ENCODE results near the gene CD58.

Gene CD58

GRCh38 chr1:116493036-116493435 is 77.8 kb downstream of the CD58 start:
- DNase-seq (ENCODE audit: low read depth) = no peak

DNA sequence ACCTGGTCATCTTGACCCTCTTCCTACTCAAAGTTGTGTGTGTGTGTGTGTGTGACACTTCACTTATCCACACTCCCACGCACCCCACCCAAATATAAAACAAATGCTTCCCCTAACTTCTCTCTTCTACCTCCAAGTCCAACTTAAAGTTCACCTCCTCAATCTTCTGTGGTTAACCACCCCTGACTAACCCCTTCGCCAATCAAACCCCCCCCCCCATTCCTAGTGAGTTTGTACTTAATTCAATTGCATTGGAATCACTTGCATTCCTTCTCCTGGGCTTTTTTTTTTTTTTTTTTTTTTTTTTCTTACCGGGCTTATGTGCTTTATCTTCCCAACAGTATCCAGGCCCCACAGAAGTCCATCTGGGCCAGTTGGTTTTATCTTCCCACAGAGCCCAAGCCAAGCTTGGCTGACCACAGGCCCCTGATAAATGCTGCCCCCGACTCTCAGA is 78.4 kb downstream of the CD58 start:
- no peak for DNase-seq (ENCODE audit: low read depth)

DNA sequence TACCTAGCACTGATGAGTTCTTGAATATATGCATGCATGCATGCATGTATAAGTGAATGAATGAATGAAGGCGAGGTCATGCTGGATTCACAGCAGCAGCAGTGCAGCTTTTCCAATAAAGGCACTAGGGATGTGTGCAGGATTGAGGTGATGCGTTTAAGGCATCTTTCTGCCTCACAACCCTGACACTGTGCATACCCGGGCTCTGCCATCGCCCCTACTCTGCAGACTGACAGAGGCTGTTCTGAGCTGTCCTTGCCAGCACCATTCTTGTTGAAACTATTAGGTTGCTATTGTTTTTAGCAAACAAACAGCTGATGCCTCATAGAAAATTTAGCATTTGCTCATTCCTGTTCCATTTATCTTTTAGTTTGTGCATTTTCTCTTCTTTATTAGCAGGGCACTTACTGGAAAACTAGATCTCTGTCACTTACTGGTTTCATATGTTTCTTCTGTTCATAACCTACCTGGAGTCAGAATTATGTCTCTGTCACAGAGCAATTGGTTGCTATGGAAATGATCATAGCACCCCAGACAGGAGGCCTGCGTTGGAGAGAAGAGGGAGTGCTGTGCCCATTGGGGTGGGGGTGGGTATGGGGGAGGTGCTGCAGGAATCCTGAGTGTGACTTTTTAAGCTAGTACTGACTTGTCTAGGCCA is 79.0 kb downstream of the CD58 start:
- no peak for DNase-seq (ENCODE audit: low read depth)

GRCh38 chr1:116490588-116490987 is 80.2 kb downstream of the CD58 start:
- no peak for DNase-seq (ENCODE audit: low read depth)

DNA sequence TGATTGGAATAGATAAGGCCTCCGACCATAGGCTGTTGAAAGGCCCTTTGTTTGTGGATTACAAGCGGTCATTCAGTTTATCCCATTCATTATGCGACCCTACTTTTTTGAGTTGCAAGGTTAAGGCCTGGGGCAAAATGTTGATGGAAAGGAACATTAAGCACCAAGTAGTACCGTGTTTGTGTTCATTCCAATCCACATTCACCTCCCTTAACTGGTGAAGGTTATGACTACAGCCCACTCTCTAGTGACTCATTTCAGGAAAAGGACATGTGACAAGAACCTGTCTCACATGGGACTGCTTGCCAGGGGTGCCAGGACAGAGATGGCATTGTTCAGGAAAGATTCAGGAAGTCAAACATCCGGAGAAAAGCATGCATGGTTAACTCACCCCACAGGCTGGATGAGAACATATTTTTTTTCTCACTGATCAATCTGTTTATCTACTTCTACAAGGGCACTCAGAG is 81.6 kb downstream of the CD58 start:
- DNase-seq (ENCODE audit: low read depth) = no peak

GRCh38 chr1:116488071-116488470 is 82.8 kb downstream of the CD58 start:
- no peak for DNase-seq (ENCODE audit: low read depth)

DNA sequence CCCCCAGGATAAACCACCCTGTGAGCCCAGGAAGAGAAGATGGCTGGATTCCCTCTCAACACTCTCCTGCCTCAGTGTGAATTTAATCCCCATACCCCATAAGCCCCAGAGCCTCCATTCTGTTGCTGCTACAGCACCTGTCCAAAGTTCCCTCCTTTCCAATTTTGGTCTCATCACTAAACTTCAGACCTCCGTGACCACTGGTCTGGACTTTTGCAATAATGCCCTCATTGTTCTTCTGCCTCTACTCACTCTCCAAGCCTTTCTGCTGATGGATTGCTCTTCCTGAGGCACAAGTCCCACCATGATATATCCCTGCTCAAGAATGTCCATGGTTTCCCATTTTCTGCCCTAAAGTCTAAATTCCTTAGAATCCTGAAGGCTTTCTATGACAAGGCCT is 83.2 kb downstream of the CD58 start:
- no peak for DNase-seq (ENCODE audit: low read depth)

GRCh38 chr1:116487031-116487430 is 83.8 kb downstream of the CD58 start:
- no peak for DNase-seq (ENCODE audit: low read depth)

DNA sequence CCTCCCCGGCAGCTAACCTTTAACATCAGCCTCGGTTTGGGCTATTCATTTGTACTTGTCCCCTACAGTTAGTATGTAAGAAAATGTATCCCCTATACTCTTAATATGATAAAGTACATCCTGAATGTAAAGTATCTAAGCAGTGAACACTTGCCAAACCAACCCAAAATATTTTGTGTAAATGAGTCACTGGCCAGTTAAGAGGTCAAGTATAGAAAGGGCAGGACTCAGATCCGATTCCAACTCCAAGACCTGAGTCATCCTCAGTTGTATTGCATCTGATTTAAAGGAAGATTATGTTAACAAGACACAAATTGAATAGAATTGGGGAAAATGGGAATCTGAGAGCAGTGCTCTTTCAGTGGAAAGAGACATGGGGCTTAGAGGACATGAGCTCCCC is 84.4 kb downstream of the CD58 start:
- DNase-seq (ENCODE audit: low read depth) = no peak

- no peak for DNase-seq (ENCODE audit: low read depth)
Measured at GRCh38 chr1:116485976-116486375, 84.8 kb downstream of the CD58 start.

- peak; percentile 92 for DNase-seq (ENCODE audit: low read depth)
Measured at GRCh38 chr1:116485071-116485735, 85.6 kb downstream of the CD58 start.

GRCh38 chr1:116483481-116484309 is 87.1 kb downstream of the CD58 start:
- no peak for DNase-seq (ENCODE audit: low read depth)

DNA sequence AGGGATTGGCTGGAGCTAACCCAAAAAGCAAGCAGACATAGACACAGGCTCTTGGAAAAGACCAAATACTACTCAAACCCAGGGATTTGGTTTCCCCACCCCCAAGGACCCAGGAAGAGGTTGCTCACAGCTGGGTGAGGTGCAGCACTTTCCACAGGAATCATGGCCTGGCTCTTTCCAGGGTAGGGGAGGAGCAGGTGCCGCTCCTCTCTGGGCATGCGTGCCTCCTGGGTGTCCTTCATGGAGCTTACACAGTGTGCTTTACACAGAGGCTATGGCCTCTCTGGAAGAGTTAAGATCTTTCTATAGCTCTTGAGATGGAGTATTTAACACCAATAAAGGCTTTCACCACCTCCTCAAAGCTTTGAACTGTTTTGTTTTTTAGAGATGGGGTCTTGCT is 88.3 kb downstream of the CD58 start:
- no peak for DNase-seq (ENCODE audit: low read depth)

GRCh38 chr1:116481934-116482333 is 88.9 kb downstream of the CD58 start:
- DNase-seq (ENCODE audit: low read depth) = no peak

- no peak for DNase-seq (ENCODE audit: low read depth)
Measured at GRCh38 chr1:116478621-116479020, 92.2 kb downstream of the CD58 start.

- no peak for DNase-seq (ENCODE audit: low read depth)
Measured at GRCh38 chr1:116477429-116477828, 93.4 kb downstream of the CD58 start.

DNA sequence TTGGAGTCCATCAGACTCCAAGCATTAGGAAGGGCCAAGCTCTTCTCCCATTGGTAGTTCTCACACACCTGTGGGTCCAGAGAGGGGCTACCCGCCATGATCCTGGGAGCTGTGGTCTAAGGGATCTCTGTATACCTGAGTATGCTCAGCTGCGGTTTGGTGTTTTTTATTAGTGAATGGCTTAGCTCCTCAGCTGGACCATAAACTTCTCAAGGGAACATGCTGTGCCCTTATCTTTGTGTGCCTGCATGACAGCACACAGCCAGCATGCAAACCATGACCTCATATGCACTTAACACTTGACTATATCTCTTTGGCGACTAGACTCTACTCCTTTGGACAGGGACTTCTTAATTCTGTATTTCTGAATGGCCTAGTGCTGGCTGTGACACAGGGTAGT is 94.5 kb downstream of the CD58 start:
- no peak for DNase-seq (ENCODE audit: low read depth)

GRCh38 chr1:116475850-116476218 is 95.0 kb downstream of the CD58 start:
- no peak for DNase-seq (ENCODE audit: low read depth)

DNA sequence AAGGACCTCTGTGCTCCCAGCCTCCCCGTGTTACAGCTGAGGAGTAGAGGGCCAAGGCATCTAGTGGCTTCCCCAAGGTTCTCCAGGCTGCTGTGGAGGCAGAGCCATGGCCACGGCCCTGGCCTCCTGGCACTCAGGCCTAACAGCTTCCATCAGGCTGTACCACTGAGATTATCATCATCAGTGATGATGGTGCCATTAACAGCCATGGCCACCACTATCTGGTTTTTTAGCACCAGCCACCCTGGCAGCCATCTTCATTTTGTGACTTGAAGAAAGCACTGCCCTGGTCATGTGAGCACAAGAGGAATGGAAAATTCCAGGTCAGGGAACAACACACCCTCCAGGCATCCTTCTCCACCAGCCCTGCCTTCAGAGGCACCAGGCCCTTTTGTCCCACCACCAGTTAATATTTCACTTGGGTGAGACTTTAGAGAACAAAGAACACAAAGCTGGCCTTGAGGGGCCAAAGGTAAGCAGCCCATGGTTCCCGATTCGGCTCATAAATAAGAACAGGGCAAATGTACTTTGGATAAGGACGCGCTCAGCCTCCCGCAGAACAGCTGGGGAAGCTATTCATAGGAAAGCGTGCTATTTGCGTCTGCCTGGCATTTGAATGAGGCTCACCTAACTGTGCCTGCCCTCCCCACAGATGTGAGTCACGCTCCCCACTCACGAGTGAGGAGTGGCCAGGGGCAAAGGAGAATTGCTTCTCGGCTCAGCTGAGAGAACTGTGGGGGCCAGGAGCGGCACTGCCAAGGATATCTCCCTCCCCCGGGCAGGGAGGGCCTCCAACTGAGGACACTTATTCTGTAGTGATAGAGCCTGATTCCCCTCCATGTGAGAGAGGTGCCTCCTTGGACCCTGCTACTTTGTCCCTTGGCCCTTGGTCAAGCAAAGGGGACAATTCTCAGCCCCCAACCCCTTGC is 95.6 kb downstream of the CD58 start:
- DNase-seq (ENCODE audit: low read depth) = no peak

DNA sequence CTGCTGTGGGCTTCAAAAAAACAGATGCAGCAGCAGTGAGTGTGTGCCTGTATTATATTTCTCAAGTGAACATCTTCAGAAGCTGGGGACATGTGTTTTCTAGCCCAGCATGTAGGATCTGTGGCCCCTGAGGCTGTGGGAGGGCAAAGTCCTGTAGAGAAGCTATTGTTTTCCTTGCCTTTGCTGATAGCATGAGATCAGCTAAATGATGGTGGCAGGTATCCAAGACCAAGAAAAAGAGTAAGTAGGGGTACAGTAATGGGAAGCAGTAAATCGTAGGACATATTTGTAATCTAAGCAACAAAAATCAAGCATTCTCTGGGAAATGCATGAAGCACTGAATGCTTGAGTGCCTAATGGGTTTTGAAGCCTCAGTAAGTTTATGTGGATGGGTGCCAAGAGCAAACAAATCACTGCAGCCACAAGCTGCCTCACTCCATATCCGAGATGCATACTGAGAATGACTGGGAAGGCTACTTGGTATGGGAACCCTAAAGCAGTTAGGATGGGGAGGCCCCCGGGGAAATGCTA is 98.3 kb downstream of the CD58 start:
- no peak for DNase-seq (ENCODE audit: low read depth)

DNA sequence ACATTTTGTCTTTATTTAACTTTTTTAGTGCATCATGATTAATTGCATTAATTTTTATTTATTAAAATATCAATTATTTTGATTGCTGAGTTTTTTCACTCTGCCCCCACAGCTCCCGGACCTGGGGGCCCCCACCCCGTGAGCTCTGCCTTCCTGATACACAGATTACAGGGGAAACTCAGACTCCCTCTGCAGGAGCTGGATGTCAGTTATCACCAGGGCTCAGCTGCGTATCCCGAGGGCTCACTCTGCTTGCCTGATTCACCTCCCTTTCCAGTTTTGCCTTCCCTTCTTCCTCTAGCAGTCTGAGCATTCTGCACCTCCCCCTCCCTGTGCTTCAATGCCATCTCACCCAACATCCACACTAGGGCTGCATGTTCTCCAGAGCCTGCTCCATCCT is 99.6 kb downstream of the CD58 start:
- no peak for DNase-seq (ENCODE audit: low read depth)

DNA sequence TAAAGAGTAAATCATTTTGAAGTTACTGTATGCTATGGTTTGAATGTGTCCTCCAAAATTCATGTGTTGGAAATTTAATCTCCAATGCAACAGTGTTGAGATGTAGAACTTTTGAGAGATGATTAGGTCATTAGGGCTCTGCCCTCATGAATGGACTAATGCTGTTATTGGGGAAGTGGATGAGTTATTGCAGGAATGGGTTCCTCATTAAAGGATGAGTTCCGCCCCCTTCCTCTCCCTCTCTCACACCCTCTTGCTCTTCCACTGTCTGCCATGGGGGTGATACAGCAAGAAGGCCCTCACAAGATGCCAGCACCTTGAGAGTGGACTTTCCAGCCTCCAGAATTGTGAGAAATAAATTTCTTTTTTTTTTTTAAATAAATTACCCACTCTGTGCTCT is 100.2 kb downstream of the CD58 start:
- no peak for DNase-seq (ENCODE audit: low read depth)
